DMS53 (cell line): ENCODE data around the gene B3GNT8.

Experiments
- DNase-seq: peaks from one replicate; lab custom pipeline; 2025; lab: John Stamatoyannopoulos, UW

The B3GNT8 gene

GRCh38 chr19:41414461-41414860 lies 12.7 kb downstream of the B3GNT8 start:
- DNase-seq, result no peak

GRCh38 chr19:41413947-41414346 lies 13.2 kb downstream of the B3GNT8 start:
- no peak for DNase-seq

- no peak for DNase-seq
Observed at GRCh38 chr19:41412953-41413352, 14.2 kb downstream of the B3GNT8 start.

GRCh38 chr19:41411968-41412265 lies 15.3 kb downstream of the B3GNT8 start:
- no peak for DNase-seq

GRCh38 chr19:41411100-41411967 lies 15.8 kb downstream of the B3GNT8 start:
- no peak for DNase-seq

- no peak for DNase-seq
Observed at GRCh38 chr19:41410336-41411054, 16.7 kb downstream of the B3GNT8 start.

GRCh38 chr19:41409288-41409687 lies 17.9 kb downstream of the B3GNT8 start:
- peak; percentile 99 for DNase-seq

- DNase-seq, result peak; percentile 63
Observed at GRCh38 chr19:41408846-41409245, 18.3 kb downstream of the B3GNT8 start.

GRCh38 chr19:41408256-41408655 lies 18.9 kb downstream of the B3GNT8 start:
- peak; percentile 57 for DNase-seq

GRCh38 chr19:41407271-41407670 lies 19.9 kb downstream of the B3GNT8 start:
- DNase-seq, result peak; percentile 77

- DNase-seq, result no peak
Observed at GRCh38 chr19:41405776-41406175, 21.4 kb downstream of the B3GNT8 start.

GRCh38 chr19:41403181-41403970 lies 23.8 kb downstream of the B3GNT8 start:
- peak; percentile 93 for DNase-seq

- DNase-seq, result no peak
Observed at GRCh38 chr19:41402010-41402409, 25.2 kb downstream of the B3GNT8 start.

GRCh38 chr19:41401483-41401882 lies 25.7 kb downstream of the B3GNT8 start:
- DNase-seq, result no peak

GRCh38 chr19:41399525-41399924 lies 27.6 kb downstream of the B3GNT8 start:
- no peak for DNase-seq

GRCh38 chr19:41399091-41399490 lies 28.1 kb downstream of the B3GNT8 start:
- no peak for DNase-seq

- peak; percentile 44 for DNase-seq
Observed at GRCh38 chr19:41398598-41398997, 28.6 kb downstream of the B3GNT8 start.

GRCh38 chr19:41398050-41398418 lies 29.1 kb downstream of the B3GNT8 start:
- DNase-seq, result no peak

- peak; percentile 100 for DNase-seq
Observed at GRCh38 chr19:41397086-41398049, 29.8 kb downstream of the B3GNT8 start, which contains the start of the genes BCKDHA and EXOSC5. Gene BCKDHA, plus strand, starts transcription at chr19:41397818. Its CDS starts 10 bp downstream, at chr19:41397828. Gene EXOSC5, minus strand, starts transcription at chr19:41397359. Its CDS starts 31 bp downstream, at chr19:41397328.

GRCh38 chr19:41395355-41395754 lies 31.8 kb downstream of the B3GNT8 start:
- no peak for DNase-seq

GRCh38 chr19:41392775-41393174 lies 34.4 kb downstream of the B3GNT8 start:
- DNase-seq, result no peak
